ENCODE results near the gene SHCBP1L.
"Not testable (repeated sequence)": the region's sequence is repeated elsewhere in the genome, so short reads cannot be mapped to it uniquely, and the experiment has no call there.

Gene SHCBP1L

GRCh38 chr1:182968151-182968741, 15.3 kb upstream of the SHCBP1L start:
- in situ Hi-C loops (cut with MboI; ENCODE audit: low sequenced_read_pairs) = loop anchor here (25.0 kb wide), 1 partner anchor 244 kb away; no protein-coding TSS in a partner anchor

GRCh38 chr1:182965861-182966260, 12.9 kb upstream of the SHCBP1L start:
- in situ Hi-C loops (cut with MboI; ENCODE audit: low sequenced_read_pairs) = loop anchor here (25.0 kb wide), 1 partner anchor 246 kb away; no protein-coding TSS in a partner anchor

- in situ Hi-C loops (cut with MboI; ENCODE audit: low sequenced_read_pairs) = loop anchor here (25.0 kb wide), 1 partner anchor 247 kb away; no protein-coding TSS in a partner anchor
These were observed 12.1 kb upstream of the SHCBP1L start for GRCh38 chr1:182965096-182965495.

DNA sequence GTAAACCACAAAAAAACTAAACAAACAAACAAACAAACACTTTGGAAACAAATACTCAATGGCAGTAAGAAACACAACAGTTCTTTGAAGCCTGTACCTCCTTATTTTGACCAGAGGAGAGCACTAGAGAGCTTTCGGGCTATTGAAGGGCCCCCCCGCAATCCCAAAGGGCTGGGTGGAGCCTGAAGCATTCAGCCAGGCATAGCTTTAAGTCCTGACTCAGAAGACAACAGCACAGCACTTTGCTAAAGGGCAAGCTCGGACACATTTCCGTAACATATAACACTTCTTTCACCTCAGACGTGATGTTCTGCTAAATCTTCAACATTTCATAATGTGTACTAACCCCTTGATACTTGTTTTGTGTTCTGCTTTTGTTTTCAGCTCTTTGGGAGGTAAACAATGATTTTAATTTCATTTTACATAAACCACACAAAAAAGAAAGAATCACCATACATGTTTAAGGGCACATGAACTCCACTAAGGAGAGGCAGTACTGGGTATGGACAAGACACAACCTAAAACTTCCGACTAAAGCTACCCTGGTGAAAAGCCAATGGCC, 9.7 kb upstream of the SHCBP1L start:
- in situ Hi-C loops (cut with MboI; ENCODE audit: low sequenced_read_pairs) = loop anchor here (25.0 kb wide), 1 partner anchor 250 kb away; no protein-coding TSS in a partner anchor

DNA sequence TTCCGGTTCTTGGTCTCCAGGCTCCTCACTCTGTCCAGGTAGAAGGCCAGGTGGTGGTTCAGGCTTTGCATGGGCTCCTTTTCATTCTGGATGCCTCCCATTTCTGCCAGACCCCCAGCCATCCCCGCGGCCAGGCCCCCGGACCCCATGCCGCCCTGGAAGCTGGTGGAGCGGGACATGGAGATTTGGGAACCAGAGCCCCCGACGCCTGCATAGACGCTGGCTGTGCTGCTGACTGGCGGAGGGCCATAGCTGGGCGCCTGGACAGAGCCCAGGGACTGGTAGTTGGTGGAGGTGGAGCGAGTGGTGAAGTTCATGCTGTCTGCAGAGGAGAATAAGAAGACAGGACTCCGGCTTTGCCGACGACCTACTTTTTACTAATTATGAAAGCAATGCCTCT, 7.1 kb upstream of the SHCBP1L start:
- in situ Hi-C loops (cut with MboI; ENCODE audit: low sequenced_read_pairs) = loop anchor here (25.0 kb wide), 1 partner anchor 252 kb away; no protein-coding TSS in a partner anchor

GRCh38 chr1:182957902-182958395, 5.0 kb upstream of the SHCBP1L start:
- in situ Hi-C loops (cut with MboI; ENCODE audit: low sequenced_read_pairs) = loop anchor here (25.0 kb wide), 1 partner anchor 254 kb away; no protein-coding TSS in a partner anchor

DNA sequence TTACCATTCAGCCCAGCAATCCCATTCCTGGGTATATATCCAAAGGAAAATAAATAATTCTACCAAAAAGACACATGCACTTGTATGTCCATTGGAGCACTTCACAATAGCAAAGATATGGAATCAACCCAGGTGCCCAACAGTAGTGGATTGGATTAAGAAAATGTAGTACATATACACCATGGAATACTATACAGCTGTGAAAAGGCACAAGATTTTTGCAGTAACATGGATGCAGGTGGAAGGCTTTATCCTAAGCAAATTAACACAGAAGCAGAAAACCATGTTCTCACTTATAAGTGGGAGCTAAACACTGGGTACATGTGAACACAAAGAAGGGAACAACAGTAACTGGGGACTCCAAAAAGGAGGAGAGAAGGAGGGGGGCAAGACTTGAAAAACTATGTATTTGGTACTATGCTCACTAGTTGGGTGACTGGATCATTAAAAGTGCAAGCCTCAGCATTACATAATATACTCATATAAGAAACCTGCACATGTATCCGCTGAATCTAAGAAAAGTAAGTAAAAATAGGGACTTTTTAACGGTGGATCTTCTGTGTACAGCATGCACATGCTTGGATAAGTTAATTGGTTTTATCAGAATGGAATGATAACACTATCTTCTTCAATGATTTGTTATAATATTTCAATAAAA, 3.9 kb upstream of the SHCBP1L start:
- in situ Hi-C loops (cut with MboI; ENCODE audit: low sequenced_read_pairs) = loop anchor here (25.0 kb wide), 1 partner anchor 255 kb away; no protein-coding TSS in a partner anchor

GRCh38 chr1:182955596-182956588, 2.9 kb upstream of the SHCBP1L start:
- in situ Hi-C loops (cut with MboI; ENCODE audit: low sequenced_read_pairs) = loop anchor here (25.0 kb wide), 1 partner anchor 256 kb away; no protein-coding TSS in a partner anchor

- in situ Hi-C loops (cut with MboI; ENCODE audit: low sequenced_read_pairs) = loop anchor here (25.0 kb wide), 1 partner anchor 258 kb away; no protein-coding TSS in a partner anchor
These were observed 860 bp upstream of the SHCBP1L start for GRCh38 chr1:182953826-182954225.

GRCh38 chr1:182943336-182943735, 9.6 kb downstream of the SHCBP1L start:
- in situ Hi-C loops (cut with MboI; ENCODE audit: low sequenced_read_pairs) = not testable (repeated sequence)

DNA sequence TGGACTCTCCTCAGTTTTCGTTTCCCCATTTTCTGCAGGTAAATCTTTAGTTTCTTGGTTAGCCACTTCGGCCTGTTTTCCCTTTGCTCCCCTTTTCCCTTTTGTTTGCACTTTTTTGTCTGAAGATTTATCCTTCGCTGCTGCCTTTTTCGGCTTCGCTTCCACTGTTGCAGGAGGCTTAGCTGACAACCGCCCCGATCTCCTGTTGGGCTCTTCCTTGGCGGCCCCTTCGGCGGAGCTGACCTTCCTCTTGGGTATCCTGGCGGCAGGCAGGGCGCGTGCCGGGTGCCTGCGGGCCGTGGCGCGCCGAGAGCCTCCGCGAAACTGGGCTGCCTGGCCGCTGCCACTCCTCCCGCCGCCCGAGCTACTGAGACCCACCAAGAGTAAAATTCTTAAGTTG, 10.8 kb downstream of the SHCBP1L start:
- in situ Hi-C loops (cut with MboI; ENCODE audit: low sequenced_read_pairs) = not testable (repeated sequence)

- in situ Hi-C loops (cut with MboI; ENCODE audit: low sequenced_read_pairs) = no loop called here
These were observed 13.6 kb downstream of the SHCBP1L start for GRCh38 chr1:182939413-182939812.

- in situ Hi-C loops (cut with MboI; ENCODE audit: low sequenced_read_pairs) = no loop called here
These were observed 17.2 kb downstream of the SHCBP1L start for GRCh38 chr1:182935716-182936115.

DNA sequence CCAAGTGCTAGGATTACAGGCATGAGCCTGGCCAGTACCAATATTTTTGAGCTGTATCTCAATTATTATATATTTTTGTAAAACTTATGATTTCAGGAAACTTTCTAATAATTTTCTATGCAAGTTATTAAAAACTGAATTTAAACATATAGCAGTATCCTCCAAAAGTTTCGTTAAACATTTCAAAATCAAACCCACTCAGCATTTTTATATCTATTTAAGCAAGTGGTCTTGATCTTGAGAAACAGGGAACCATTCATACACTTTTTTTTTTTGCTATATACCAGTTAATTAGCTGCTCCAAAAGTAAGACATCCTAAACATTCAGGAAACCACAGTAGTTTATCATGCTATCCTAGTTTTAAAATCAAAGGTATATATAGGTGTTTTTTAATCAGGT, 22.0 kb downstream of the SHCBP1L start:
- in situ Hi-C loops (cut with MboI; ENCODE audit: low sequenced_read_pairs) = no loop called here

- in situ Hi-C loops (cut with MboI; ENCODE audit: low sequenced_read_pairs) = no loop called here
These were observed 25.1 kb downstream of the SHCBP1L start for GRCh38 chr1:182927693-182928433.

- in situ Hi-C loops (cut with MboI; ENCODE audit: low sequenced_read_pairs) = no loop called here
These were observed 27.3 kb downstream of the SHCBP1L start for GRCh38 chr1:182925661-182926060.

DNA sequence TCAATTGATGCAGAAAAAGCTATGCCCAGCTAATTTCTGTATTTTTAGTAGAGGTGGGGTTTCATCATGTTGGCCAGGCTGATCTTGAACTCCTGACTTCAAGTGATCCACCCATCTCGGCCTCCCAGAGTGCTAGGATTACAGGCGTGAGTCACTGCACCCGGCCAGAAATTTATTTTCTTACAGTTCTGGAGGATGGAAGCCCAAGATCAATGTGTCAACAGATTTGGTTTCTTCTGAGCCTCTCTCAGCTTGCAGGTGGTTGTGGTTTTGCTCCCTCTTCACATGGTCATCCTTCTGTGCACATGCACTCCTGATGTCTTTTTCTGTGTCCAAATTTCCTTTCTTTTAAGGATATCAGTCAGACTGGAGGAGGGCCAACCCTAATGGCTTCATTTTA, 35.6 kb downstream of the SHCBP1L start:
- in situ Hi-C loops (cut with MboI; ENCODE audit: low sequenced_read_pairs) = no loop called here

GRCh38 chr1:182913401-182913800, 39.6 kb downstream of the SHCBP1L start:
- in situ Hi-C loops (cut with MboI; ENCODE audit: low sequenced_read_pairs) = no loop called here

DNA sequence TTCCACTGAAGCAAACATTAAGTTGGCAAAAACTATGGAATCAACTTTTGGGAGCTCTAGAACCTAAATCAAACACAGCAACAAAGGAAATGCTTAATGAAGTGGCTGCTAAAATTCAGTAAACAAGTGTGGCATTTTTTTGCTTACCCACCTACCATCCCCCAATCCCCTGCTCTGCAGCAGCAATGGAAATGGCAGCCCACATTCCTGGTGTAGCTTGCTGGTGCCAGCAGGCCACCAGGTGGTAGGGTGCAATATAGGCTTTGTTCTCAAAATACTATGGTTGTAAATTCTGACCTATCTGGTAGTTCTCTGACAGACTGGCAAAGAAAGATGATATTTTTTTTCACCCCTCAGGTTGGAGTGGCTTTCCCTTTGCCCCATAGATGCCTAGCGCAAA, 42.8 kb downstream of the SHCBP1L start:
- in situ Hi-C loops (cut with MboI; ENCODE audit: low sequenced_read_pairs) = no loop called here

- in situ Hi-C loops (cut with MboI; ENCODE audit: low sequenced_read_pairs) = no loop called here
These were observed 43.4 kb downstream of the SHCBP1L start for GRCh38 chr1:182909578-182909977.
